ENCODE data around the gene WT1.

DNA sequence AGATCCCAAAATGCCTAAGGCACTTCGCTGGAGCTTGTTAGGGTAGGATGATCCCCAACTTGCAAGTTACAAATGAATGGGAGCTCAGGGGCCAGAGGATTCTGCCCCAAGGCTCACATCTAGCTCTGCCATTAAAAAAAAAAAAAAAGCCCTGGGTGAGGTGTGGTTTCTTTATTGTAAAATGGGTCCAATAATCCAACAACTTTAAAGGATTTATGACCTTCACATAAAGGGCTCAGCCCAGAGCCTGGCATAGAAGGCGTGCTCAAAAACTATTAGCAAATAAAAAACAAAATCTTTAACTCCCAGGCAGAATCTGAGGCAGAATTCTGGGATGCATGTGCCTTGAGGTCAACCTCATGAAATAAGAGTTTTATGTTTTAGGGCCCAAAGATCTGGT is 42.5 kb downstream of the WT1 start:
- no peak for TF ChIP-seq YY1 (IDR thresholded peaks at IDR 0.05; ENCODE audit: low read depth)
- TF ChIP-seq, protein P1, sequence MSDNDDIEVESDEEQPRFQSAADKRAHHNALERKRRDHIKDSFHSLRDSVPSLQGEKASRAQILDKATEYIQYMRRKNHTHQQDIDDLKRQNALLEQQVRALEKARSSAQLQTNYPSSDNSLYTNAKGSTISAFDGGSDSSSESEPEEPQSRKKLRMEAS (IDR thresholded peaks at IDR 0.05) = no peak
- TF ChIP-seq TAF1 (IDR thresholded peaks at IDR 0.05; ENCODE audit: low read depth) = no peak
- no peak for TF ChIP-seq CREB1 (IDR thresholded peaks at IDR 0.05; ENCODE audit: low read depth)
